ENCODE data around the gene OR2K2.

OR2K2 gene

GRCh38 chr9:111366978-111367377 is 37.0 kb upstream of the OR2K2 start:
- Histone ChIP-seq H3K4me3 (IDR thresholded peaks at IDR 0.05; ENCODE audit: insufficient read depth, low read depth, low read length) (no peak overlapping the region), H3K4me2 (no peak overlapping the region), H3K27ac (no peak overlapping the region), H2AFZ (ENCODE audit: low read depth) (no peak overlapping the region), H3K79me2 (ENCODE audit: insufficient read depth, low read depth) (no peaks in the 10 kb centered on the region), H4K20me1 (ENCODE audit: insufficient read depth) (no peaks in the 10 kb centered on the region), H3K36me3 (ENCODE audit: insufficient read depth) (peaks cover 27% of the 10 kb centered on the region), H3K9ac (no peak overlapping the region), H3K4me1 (ENCODE audit: low read depth, poor library complexity, severe bottlenecking) (no peaks in the 10 kb centered on the region), H3K27me3 (ENCODE audit: insufficient read depth, low read depth) (no peaks in the 10 kb centered on the region)
- TF ChIP-seq, protein P1, sequence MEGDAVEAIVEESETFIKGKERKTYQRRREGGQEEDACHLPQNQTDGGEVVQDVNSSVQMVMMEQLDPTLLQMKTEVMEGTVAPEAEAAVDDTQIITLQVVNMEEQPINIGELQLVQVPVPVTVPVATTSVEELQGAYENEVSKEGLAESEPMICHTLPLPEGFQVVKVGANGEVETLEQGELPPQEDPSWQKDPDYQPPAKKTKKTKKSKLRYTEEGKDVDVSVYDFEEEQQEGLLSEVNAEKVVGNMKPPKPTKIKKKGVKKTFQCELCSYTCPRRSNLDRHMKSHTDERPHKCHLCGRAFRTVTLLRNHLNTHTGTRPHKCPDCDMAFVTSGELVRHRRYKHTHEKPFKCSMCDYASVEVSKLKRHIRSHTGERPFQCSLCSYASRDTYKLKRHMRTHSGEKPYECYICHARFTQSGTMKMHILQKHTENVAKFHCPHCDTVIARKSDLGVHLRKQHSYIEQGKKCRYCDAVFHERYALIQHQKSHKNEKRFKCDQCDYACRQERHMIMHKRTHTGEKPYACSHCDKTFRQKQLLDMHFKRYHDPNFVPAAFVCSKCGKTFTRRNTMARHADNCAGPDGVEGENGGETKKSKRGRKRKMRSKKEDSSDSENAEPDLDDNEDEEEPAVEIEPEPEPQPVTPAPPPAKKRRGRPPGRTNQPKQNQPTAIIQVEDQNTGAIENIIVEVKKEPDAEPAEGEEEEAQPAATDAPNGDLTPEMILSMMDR (conservative IDR thresholded peaks at IDR 0.05; ENCODE audit: low read depth, low read length) = no peak

GRCh38 chr9:111362526-111362925 is 32.5 kb upstream of the OR2K2 start:
- TF ChIP-seq, protein P1 (conservative IDR thresholded peaks at IDR 0.05; ENCODE audit: low read depth, low read length) = no peak
- Histone ChIP-seq H3K4me3 (IDR thresholded peaks at IDR 0.05; ENCODE audit: insufficient read depth, low read depth, low read length) (no peak overlapping the region), H3K79me2 (ENCODE audit: insufficient read depth, low read depth) (no peaks in the 10 kb centered on the region), H4K20me1 (ENCODE audit: insufficient read depth) (no peaks in the 10 kb centered on the region), H3K27ac (no peak overlapping the region), H3K36me3 (ENCODE audit: insufficient read depth) (peaks cover 15% of the 10 kb centered on the region), H3K27me3 (ENCODE audit: insufficient read depth, low read depth) (no peaks in the 10 kb centered on the region), H3K4me2 (no peak overlapping the region), H3K9ac (no peak overlapping the region), H3K4me1 (ENCODE audit: low read depth, poor library complexity, severe bottlenecking) (no peaks in the 10 kb centered on the region), H2AFZ (ENCODE audit: low read depth) (no peak overlapping the region)

GRCh38 chr9:111360881-111361280 is 30.9 kb upstream of the OR2K2 start:
- Histone ChIP-seq H3K4me3 (IDR thresholded peaks at IDR 0.05; ENCODE audit: insufficient read depth, low read depth, low read length) (no peak overlapping the region), H3K27me3 (ENCODE audit: insufficient read depth, low read depth) (no peaks in the 10 kb centered on the region), H3K4me1 (ENCODE audit: low read depth, poor library complexity, severe bottlenecking) (no peaks in the 10 kb centered on the region), H3K36me3 (ENCODE audit: insufficient read depth) (peaks cover 13% of the 10 kb centered on the region; the same call in 1 of the 2 replicates), H3K27ac (no peak overlapping the region), H3K9ac (no peak overlapping the region), H4K20me1 (ENCODE audit: insufficient read depth) (no peaks in the 10 kb centered on the region), H3K79me2 (ENCODE audit: insufficient read depth, low read depth) (no peaks in the 10 kb centered on the region), H3K4me2 (no peak overlapping the region), H2AFZ (ENCODE audit: low read depth) (no peak overlapping the region)
- TF ChIP-seq, protein P1 (conservative IDR thresholded peaks at IDR 0.05; ENCODE audit: low read depth, low read length) = no peak

- Histone ChIP-seq H3K4me1 (ENCODE audit: low read depth, poor library complexity, severe bottlenecking) (peaks cover 21% of the 10 kb centered on the region), H3K4me2 (no peak overlapping the region), H3K9ac (no peak overlapping the region), H3K27me3 (ENCODE audit: insufficient read depth, low read depth) (no peaks in the 10 kb centered on the region), H3K4me3 (IDR thresholded peaks at IDR 0.05; ENCODE audit: insufficient read depth, low read depth, low read length) (no peak overlapping the region), H2AFZ (ENCODE audit: low read depth) (no peak overlapping the region), H3K79me2 (ENCODE audit: insufficient read depth, low read depth) (no peaks in the 10 kb centered on the region), H4K20me1 (ENCODE audit: insufficient read depth) (no peaks in the 10 kb centered on the region), H3K36me3 (ENCODE audit: insufficient read depth) (no peaks in the 10 kb centered on the region; the same call in 1 of the 2 replicates), H3K27ac (no peak overlapping the region)
- TF ChIP-seq, protein P1 (conservative IDR thresholded peaks at IDR 0.05; ENCODE audit: low read depth, low read length) = no peak
These were observed 26.6 kb upstream of the OR2K2 start for GRCh38 chr9:111356481-111357244.

Data from KMS-11 (cell line).